GM21447 (cell line): ENCODE data around the gene CNTROB.
"Not testable (repeated sequence)": the region's sequence is repeated elsewhere in the genome, so short reads cannot be mapped to it uniquely, and the experiment has no call there.

Experiments used
- ATAC-seq: cut with Tn5 transposase; IDR thresholded peaks from one replicate; pipeline ENCODE4 v1.9.1; 2021; ENCODE audit not compliant: unreplicated experiment

CNTROB gene

DNA sequence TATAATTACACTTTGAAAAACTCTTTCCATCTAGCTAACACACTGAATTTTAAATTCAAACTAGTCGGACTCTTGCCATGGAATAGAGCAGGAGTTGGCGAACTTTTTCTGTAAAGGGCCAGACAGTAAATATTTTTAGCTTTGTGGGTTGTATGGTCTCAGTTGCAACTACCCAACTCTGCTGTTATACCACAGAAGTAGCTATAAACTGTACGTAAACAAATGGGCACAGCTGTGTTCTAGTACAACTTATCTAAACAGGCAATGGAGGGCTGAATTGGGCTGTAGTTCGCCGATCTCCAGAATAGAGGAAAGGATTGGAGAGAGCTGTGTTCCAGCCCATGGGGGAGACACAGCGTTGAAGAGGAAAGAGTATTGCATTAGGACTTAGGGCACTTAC is 8.7 kb downstream of the CNTROB start:
- no peak for ATAC-seq

- no peak for ATAC-seq
Observed at GRCh38 chr17:7943291-7943690, 11.3 kb downstream of the CNTROB start.

DNA sequence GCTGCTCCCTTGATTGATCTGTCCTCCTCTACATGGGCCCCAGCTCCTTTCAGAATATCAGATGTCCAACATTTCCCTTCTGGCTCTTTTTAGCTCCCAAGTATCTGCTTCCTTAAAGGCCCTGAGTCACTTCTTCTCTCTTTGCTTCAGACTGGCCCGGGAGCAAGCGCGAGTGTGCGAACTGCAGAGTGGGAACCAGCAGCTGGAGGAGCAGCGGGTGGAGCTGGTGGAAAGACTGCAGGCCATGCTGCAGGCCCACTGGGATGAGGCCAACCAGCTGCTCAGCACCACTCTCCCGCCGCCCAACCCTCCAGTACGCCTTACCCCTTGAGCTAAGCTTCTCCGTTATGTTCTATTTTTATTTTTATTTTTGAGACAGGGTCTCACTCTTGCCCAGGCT is 12.3 kb downstream of the CNTROB start:
- no peak for ATAC-seq

- ATAC-seq: no peak
Observed at GRCh38 chr17:7945651-7946050, 13.6 kb downstream of the CNTROB start.

DNA sequence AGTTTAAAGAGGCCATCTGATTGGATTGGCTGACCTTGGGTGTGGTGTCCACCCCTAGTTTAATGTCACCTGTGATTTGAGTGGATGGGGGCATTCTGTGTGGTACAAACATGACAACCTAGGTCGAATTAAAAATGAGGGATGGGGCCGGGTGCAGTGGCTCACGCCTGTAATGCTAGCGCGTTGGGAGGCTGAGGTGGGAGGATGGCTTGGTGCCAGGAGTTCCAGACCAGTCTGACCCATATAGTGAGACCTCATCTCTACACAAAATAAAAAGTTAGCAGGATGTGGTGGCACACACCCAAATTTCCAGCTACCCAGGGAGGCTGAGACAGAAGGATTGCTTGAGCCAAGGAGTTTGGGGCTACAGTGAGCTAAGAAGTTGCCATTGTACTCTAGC is 14.4 kb downstream of the CNTROB start:
- ATAC-seq: no peak

- no peak for ATAC-seq
Observed at GRCh38 chr17:7947651-7948050, 15.6 kb downstream of the CNTROB start.

GRCh38 chr17:7950578-7950977 is 18.6 kb downstream of the CNTROB start:
- no peak for ATAC-seq

- ATAC-seq: no peak
Observed at GRCh38 chr17:7951143-7951792, 19.3 kb downstream of the CNTROB start.

DNA sequence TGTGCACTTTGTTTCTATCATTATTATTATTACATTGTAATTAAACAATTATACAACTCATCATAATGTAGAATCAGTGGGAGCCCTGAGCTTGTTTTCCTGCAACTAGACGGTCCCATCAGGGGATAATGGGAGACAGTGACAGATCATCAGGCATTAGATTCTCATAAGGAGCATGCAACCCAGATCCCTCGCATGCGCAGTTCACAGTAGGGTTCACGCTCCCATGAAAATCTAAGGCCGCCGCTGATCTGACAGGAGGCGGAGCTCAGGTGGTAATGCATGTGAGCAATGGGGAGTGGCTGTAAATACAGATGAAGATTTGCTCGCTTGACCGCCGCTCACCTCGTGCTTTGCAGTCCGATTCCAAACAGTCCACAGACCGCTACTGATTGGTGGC is 21.3 kb downstream of the CNTROB start:
- not testable (repeated sequence) for ATAC-seq

GRCh38 chr17:7955414-7956227 is 23.6 kb downstream of the CNTROB start:
- ATAC-seq: no peak

DNA sequence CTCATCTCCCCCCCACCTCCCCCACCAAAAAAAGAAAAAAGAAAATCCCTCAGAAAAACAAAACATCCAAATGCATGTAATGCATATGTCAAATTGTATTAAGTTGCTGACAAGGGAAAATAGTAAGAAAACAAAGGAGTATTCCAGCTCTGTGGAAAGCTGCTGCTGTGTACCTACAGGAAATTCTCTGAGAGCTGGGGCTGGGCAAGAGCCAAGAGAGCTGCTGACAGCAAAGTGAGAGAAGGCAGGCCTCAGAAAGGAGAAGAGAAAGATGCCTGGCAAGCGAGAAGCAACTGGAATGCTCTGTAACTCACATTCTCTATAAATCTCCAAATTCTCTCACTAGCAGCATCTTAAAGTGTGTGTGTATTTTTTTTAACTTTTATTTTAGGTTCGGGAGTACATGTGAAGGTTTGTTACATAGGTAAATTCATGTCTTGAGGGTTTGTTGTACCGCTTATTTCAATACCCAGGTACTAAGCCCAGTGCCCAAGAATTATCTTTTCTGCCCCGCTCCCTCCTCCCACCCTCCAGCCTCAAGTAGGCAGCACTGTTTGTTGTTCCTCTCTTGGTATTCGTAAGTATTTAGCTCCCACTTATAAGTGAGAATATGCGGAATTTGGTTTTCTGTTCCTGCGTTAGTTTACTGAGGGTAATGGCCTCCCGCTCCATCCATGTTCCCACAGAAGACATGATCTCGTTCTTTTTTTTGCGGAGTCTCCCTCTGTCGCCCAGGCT is 24.4 kb downstream of the CNTROB start:
- ATAC-seq: no peak

DNA sequence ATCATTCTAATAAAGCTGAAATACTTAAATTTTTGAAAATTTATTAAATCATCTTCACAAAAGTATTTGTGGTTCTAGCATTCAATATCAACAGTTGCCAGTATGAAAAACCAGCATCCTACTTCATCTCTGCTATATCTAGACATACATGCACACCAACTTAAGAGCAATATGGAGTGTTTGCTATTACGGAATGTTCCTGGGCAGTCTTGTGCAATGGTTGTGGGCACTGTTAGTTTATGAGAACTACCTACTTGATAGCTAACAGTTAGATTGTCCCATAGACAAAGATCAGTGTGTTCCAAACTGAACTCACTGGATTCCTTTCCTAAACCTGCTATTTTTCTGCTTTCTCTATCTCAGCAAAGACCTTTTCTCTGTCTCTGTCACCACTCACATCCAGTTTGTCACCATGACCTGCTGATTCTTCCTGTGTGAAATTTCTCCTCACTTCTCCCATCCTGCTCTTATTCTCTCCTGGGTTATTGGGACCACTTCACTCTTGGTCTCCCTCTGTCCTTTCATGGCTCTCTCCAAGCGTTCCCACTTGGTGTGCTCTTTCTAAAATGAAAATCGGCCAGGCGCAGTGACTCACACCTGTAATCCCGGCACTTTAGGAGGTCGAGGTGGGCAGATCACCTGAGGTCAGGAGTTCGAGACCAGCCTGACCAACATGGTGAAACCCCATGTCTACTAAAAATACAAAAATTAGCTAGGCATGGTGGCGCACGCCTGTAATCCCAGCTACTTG is 27.7 kb downstream of the CNTROB start:
- no peak for ATAC-seq

DNA sequence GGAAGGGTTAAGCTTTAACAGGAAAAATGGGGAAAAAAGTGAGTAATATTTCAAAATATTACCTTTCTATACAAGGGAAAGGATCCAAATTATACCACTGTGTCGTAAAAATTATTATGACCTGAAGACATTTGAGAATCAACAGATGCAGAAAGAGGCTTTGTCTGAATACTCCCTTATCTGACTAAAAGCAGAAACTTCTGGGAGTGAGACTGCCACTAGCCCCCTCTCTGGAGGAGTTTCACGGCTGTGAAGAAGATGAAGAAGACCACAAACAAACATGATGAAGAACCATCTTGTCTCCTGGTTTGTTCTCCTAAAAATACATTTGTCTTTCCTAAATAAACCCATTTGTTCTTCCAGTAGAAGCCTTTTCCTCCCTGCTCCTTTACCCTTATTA is 29.4 kb downstream of the CNTROB start:
- no peak for ATAC-seq

DNA sequence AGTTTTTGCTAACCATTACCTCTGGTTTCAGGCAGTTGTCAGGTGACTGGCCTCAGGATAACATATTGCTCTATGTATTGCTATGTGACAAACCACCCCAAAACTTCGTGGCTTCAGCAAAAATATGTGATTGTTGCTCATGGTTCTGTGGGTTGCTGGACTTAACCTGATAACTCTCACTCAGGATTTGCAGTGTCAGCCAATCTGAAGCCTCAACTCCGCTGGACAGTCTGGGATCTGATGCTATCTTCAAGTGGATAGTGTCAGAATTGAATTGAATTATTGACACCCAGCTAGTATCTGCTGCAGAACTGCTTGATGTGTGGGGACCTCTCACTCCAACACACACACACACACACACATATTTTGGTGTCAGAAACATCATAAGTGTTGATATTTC is 35.7 kb downstream of the CNTROB start:
- ATAC-seq: no peak

DNA sequence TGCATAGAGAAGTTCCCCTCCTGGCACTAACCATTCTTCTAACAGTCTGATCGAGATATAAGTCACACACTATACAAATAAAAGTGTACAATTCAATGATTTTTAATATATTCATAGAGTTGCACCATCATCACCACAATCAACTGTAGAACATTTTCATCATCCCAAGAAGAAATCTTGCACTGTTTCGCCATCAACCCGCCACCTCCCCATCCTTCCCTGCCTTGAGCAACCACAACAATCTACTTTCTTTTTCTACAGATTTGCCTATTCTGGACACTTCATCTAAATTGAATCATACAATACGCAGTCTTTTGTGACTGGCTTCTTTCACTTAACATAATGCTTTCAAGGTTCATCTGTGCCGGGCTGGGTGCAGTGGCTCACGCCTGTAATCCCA is 37.4 kb downstream of the CNTROB start:
- no peak for ATAC-seq

- no peak for ATAC-seq
Observed at GRCh38 chr17:7971651-7972050, 39.6 kb downstream of the CNTROB start.

- ATAC-seq: no peak
Observed at GRCh38 chr17:7972131-7972785, 40.3 kb downstream of the CNTROB start.

DNA sequence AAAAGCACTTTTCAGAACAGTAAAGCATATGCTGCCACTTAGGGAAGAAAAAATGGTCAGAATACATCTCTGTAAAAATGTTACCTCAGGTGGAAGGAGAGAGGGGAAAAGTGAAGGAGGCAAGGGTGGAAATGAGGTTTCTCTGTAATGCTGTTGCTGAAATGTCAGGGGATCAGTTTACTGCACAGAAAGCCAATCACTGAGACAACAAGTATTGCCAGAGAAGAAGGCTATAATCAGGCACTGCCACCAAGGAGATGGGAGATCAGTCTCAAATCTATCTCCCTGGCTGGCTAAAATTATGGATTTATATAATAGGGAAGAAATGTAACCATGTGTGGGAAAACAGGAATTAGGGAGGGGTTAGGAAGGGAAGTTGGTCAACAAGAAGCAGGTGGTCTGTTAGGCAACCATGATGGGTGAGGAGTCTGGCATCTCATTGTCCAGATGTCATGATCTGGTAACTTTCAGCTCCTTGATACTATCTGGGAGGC is 42.7 kb downstream of the CNTROB start:
- no peak for ATAC-seq

DNA sequence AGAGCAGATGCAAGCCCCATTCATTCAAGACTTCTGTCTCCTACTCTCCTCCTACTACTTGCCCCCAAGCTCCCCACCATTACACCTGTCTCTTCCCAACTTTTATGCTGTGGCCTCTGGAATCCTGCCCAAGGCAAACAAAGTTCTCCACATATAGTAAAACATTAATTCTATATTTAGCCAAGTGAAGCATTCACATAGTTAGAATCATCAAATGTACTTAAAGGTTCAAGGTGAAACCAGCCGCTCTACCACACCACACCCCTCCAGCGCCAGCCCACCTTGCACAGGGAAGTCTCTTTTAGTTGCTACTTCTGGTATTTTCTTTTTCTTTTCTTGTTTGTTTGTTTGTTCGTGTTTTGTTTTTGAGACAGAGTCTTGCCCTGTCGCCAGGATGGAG is 45.0 kb downstream of the CNTROB start:
- no peak for ATAC-seq

- no peak for ATAC-seq
Observed at GRCh38 chr17:7977805-7978204, 45.8 kb downstream of the CNTROB start.

DNA sequence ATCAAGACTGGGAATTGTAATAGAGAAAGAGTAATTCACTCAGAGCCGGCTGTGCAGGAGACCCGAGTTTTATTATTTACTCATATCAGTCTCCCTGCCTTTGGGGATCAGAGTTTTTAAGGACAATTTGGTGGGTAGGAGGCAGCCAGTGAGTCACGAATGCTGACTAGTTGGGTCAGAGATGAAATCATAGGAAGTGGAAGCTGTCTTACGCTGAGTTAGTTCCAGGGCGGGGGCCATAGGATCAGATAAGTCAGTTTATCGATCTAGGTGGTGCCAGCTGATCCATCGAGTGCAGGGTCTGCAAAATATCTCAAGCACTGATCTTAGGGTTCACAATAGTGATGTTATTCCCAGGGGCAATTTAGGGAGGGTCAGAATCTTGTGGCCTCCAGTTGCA is 50.2 kb downstream of the CNTROB start:
- ATAC-seq: no peak
